ENCODE data around the gene TIMD4. TPM values are rescaled to one million over a fixed set of nuclear protein-coding genes. Genes with fewer than 3 reads are reported as not detected.

Gene TIMD4
- total and polyA plus RNA-seq, 2 of the 13 experiments (the other 11 are each of a cell fraction or from before 2014, with no cell fraction given), result 0.50 TPM; not detected in 1

GRCh38 chr5:156871212-156871611 lies 91.8 kb downstream of the TIMD4 start:
- DNase-seq (ENCODE audit: low spot score), result no peak
- Histone ChIP-seq H3K4me3 (replicated peaks in 1 of 3; ENCODE audit: insufficient read depth in 1 of 3, low read depth in 2 of 3, low read length in 3 of 3) (no peak overlapping the region), H3K4me1 (ENCODE audit: insufficient read depth, low read length) (no peaks in the 10 kb centered on the region), H3K79me2 (ENCODE audit: insufficient read depth, low read length) (no peaks in the 10 kb centered on the region), H3K27ac (ENCODE audit: extremely low read length, insufficient read depth, low read length) (no peak overlapping the region), H3K4me2 (ENCODE audit: low read depth, low read length) (no peak overlapping the region), H2AFZ (ENCODE audit: low read length) (no peak overlapping the region), H3K9ac (ENCODE audit: insufficient read depth, low read depth, low read length) (no peak overlapping the region), H3K36me3 (replicated peaks in 1 of 2; ENCODE audit: control insufficient read depth in 1 of 2, insufficient read depth in 2 of 2, low read length in 2 of 2) (no peaks in the 10 kb centered on the region), H4K20me1 (ENCODE audit: insufficient read depth, low read length) (no peaks in the 10 kb centered on the region), H3K9me3 (ENCODE audit: low read length) (no peaks in the 10 kb centered on the region; the same call in 1 of the 2 replicates), H3K27me3 (ENCODE audit: control insufficient read depth in 1 of 2, insufficient read depth in 2 of 2, low read length in 2 of 2) (no peaks in the 10 kb centered on the region)
- CTCF ChIA-PET (ENCODE audit: low intra/inter-chr PET ratio, low total read pairs), result no interaction called here
- intact Hi-C loops (cut with micrococcal nuclease; ENCODE audit: unreplicated experiment) (no loop called here), in situ Hi-C loops (cut with HindIII; ENCODE audit: extremely low pct_ligation_motif_present, low pct_unique_long_range_greater_than_20kb) (no loop called here)
- no TSS peak for BruUV-seq (replicated peaks)
- no peak for TF ChIP-seq ZNF180 (CRISPR knock-in tag; IDR thresholded peaks at IDR 0.05; ENCODE audit: borderline replicate concordance, low read depth)
- TF ChIP-seq ZNF619 (CRISPR knock-in tag; IDR thresholded peaks at IDR 0.05), result no peak
- TF ChIP-seq ZSCAN20 (CRISPR knock-in tag; IDR thresholded peaks at IDR 0.05; ENCODE audit: borderline replicate concordance), result no peak
- TF ChIP-seq U2AF1 (optimal IDR thresholded peaks at IDR 0.05; ENCODE audit: low read depth, low read length), result no peak
- no peak for TF ChIP-seq RAD51 (IDR thresholded peaks at IDR 0.05; ENCODE audit: borderline replicate concordance)
- TF ChIP-seq ZSCAN22 (CRISPR knock-in tag; IDR thresholded peaks at IDR 0.05), result no peak
- TF ChIP-seq ZNF503 (CRISPR knock-in tag; IDR thresholded peaks at IDR 0.05), result no peak
- no peak for TF ChIP-seq YY1 (IDR thresholded peaks at IDR 0.05; ENCODE audit: insufficient read depth, insufficient replicate concordance, low read depth, low read length)
- TF ChIP-seq ZNF674 (CRISPR knock-in tag; IDR thresholded peaks at IDR 0.05; ENCODE audit: low read depth), result no peak
- no peak for TF ChIP-seq ZFP90 (CRISPR knock-in tag; IDR thresholded peaks at IDR 0.05; ENCODE audit: borderline replicate concordance)
- no peak for TF ChIP-seq ZBTB37 (CRISPR knock-in tag; IDR thresholded peaks at IDR 0.05)
- TF ChIP-seq NCOA1 (CRISPR knock-in tag; IDR thresholded peaks at IDR 0.05), result no peak
- no peak for ATAC-seq
- POLR2A ChIA-PET, result no interaction called here
- 13% methylated on average over 1 of the region's 1 CpG for WGBS (ENCODE audit: low lambda C conversion rate)
- no peak for FAIRE-seq
